Neural cell (in vitro differentiated cells): ENCODE data around the gene TRPM6. TPM values are rescaled to one million over a fixed set of nuclear protein-coding genes. Genes with fewer than 3 reads are reported as not detected.
"Not testable (repeated sequence)": the region's sequence is repeated elsewhere in the genome, so short reads cannot be mapped to it uniquely, and the experiment has no call there.

Experiments used
- H2AFZ ChIP-seq: fragments of 200-600, 300-800 bp; sonication (generic), shearing (Covaris generic); 2 replicates; pipeline ENCODE4 v1.6.0; 2014; ENCODE audit warnings: low read depth, mild to moderate bottlenecking, antibody characterized with exemption, low read length, moderate library complexity
- H3F3A ChIP-seq: fragments of 200-600 bp; shearing (Covaris generic); 2 replicates; pipeline ENCODE4 v1.6.1; 2016; ENCODE audit warnings: mild to moderate bottlenecking, moderate library complexity, mixed read lengths, antibody characterized with exemption, low read length; ENCODE audit not compliant: insufficient read depth, poor library complexity, severe bottlenecking
- H3K27ac ChIP-seq: fragments of 200-600, 300-800 bp; sonication (generic), shearing (Covaris generic); 2 replicates; pipeline ENCODE4 v1.5.1; 2014; ENCODE audit warnings: mild to moderate bottlenecking, low read length, moderate library complexity
- H3K27me3 ChIP-seq: fragments of 300-800, 200-600 bp; sonication (generic), shearing (Covaris generic); 2 replicates; pipeline ENCODE4 v1.6.0; 2014; ENCODE audit warnings: mild to moderate bottlenecking, low read depth, low read length, moderate library complexity; ENCODE audit not compliant: insufficient read depth
- H3K36me3 ChIP-seq: fragments of 300-800, 200-600 bp; sonication (generic), shearing (Covaris generic); 2 replicates; pipeline ENCODE4 v1.5.1; 2014; ENCODE audit warnings: mild to moderate bottlenecking, antibody characterized with exemption, low read length, moderate library complexity; ENCODE audit not compliant: insufficient read depth
- H3K4me2 ChIP-seq: fragments of 300-800, 200-600 bp; sonication (generic), shearing (Covaris generic); 2 replicates; pipeline ENCODE4 v1.6.0; 2014; ENCODE audit warnings: mild to moderate bottlenecking, low read length
- H3K4me3 ChIP-seq: fragments of 300-800, 200-600 bp; sonication (generic), shearing (Covaris generic); 2 replicates; pipeline ENCODE4 v1.5.1; 2014; ENCODE audit warnings: mild to moderate bottlenecking, low read length, moderate library complexity
- H3K79me2 ChIP-seq: fragments of 200-600 bp; shearing (Covaris generic); replicated peaks from 2 replicates; pipeline ENCODE4 v1.6.0; 2014; ENCODE audit warnings: mild to moderate bottlenecking, low read length, moderate library complexity; ENCODE audit not compliant: insufficient read depth
- H3K9ac ChIP-seq: fragments of 300-800, 200-600 bp; sonication (generic), shearing (Covaris generic); 2 replicates; pipeline ENCODE4 v1.6.1; 2016; ENCODE audit warnings: mild to moderate bottlenecking, low read length, mixed read lengths
- H3K9me2 ChIP-seq: fragments of 200-600 bp; shearing (Covaris generic); 2 replicates; pipeline ENCODE4 v1.6.1; 2016; ENCODE audit warnings: mild to moderate bottlenecking, low read length, mixed read lengths; ENCODE audit not compliant: insufficient read depth
- H3K9me3 ChIP-seq: fragments of 200-600, 300-800 bp; sonication (generic), shearing (Covaris generic); 2 replicates; pipeline ENCODE4 v1.6.1; 2016; ENCODE audit warnings: mild to moderate bottlenecking, mixed run types, low read length, moderate library complexity, mixed read lengths
- H4K20me1 ChIP-seq: fragments of 200-600 bp; shearing (Covaris generic); 2 replicates; pipeline ENCODE4 v1.6.1; 2016; ENCODE audit warnings: mild to moderate bottlenecking, mixed run types; ENCODE audit not compliant: insufficient read depth
- EP300 ChIP-seq: fragments of 450-650 bp; conservative IDR thresholded peaks from 2 replicates; pipeline ENCODE4 v1.6.1; 2014; ENCODE audit warnings: antibody characterized with exemption, mild to moderate bottlenecking, moderate library complexity; ENCODE audit not compliant: poor library complexity, severe bottlenecking
- EZH2 ChIP-seq: fragments of 200-600, 300-800 bp; shearing (Covaris generic), sonication (generic); IDR thresholded peaks from 2 replicates; pipeline ENCODE4 v1.6.1; 2014; ENCODE audit warnings: antibody characterized with exemption, low read length, borderline replicate concordance, mild to moderate bottlenecking; ENCODE audit not compliant: insufficient read depth, poor library complexity, severe bottlenecking
- MXI1 ChIP-seq: fragments of 450-650 bp; conservative IDR thresholded peaks from 2 replicates; pipeline ENCODE4 v1.6.1; 2014; ENCODE audit warnings: antibody characterized with exemption, mild to moderate bottlenecking; ENCODE audit not compliant: poor library complexity, severe bottlenecking
- POLR2AphosphoS5 ChIP-seq: IDR thresholded peaks from 2 replicates; pipeline ENCODE4 v1.6.1; 2012
- RAD21 ChIP-seq: fragments of 450-650 bp; conservative IDR thresholded peaks from 2 replicates; pipeline ENCODE4 v1.6.1; 2014; ENCODE audit warnings: antibody characterized with exemption, mild to moderate bottlenecking, moderate library complexity
- SMC3 ChIP-seq: fragments of 450-650 bp; conservative IDR thresholded peaks from 2 replicates; pipeline ENCODE4 v1.6.1; 2014; ENCODE audit warnings: antibody characterized with exemption, mild to moderate bottlenecking, moderate library complexity; ENCODE audit not compliant: poor library complexity
- TAF1 ChIP-seq: IDR thresholded peaks from 2 replicates; pipeline ENCODE4 v1.6.1; 2012; ENCODE audit warnings: low read depth
- polyA plus RNA-seq: library from polyadenylated mRNA; depleted of rRNA; stranded (reverse); fragments of >200 nt; gene quantifications from 2 replicates; pipeline ENCODE4 v1.2.3, GENCODE V29; 2014
- TF ChIP-seq, protein P1 (sequence below): IDR thresholded peaks from 2 replicates; pipeline ENCODE4 v1.6.1; 2012; ENCODE audit warnings: borderline replicate concordance
- TF ChIP-seq, protein P2 (sequence below): fragments of 450-650 bp; IDR thresholded peaks from 2 replicates; pipeline ENCODE4 v1.5.1; 2014; ENCODE audit warnings: antibody characterized with exemption, mild to moderate bottlenecking, moderate library complexity; ENCODE audit not compliant: poor library complexity, severe bottlenecking

TRPM6 gene
- polyA plus RNA-seq, 1 donor from 2014 or later = not detected

DNA sequence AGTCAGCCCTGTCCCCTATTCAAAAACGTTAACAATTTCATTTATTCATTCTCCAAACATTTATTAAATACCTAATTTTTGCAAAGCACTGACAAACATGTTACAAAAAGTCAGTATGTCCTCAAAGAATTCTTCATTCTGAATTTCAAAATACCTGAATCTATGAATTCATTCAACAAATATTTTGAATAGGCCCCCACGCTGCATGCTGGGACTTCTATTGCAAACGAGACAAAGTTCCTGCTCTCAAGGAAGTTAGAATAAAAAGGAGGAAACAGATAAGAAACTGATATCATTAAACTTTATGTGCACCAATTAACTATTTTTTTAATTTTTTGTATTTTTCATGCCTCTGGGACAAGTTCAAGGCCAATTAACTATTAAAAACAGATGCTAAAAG lies 26.6 kb downstream of the TRPM6 start:
- Histone ChIP-seq H3K4me2 (no peak overlapping the region), H2AFZ (no peak overlapping the region), H3K27ac (no peak overlapping the region), H3K79me2 (no peaks in the 10 kb centered on the region), H3K4me3 (no peak overlapping the region), H3K36me3 (no peaks in the 10 kb centered on the region), H3K9me2 (no peaks in the 10 kb centered on the region), H3F3A (no peaks in the 10 kb centered on the region), H4K20me1 (no peaks in the 10 kb centered on the region), H3K27me3 (no peaks in the 10 kb centered on the region), H3K9me3 (no peaks in the 10 kb centered on the region), H3K9ac (no peak overlapping the region)
- TF ChIP-seq, protein P1, sequence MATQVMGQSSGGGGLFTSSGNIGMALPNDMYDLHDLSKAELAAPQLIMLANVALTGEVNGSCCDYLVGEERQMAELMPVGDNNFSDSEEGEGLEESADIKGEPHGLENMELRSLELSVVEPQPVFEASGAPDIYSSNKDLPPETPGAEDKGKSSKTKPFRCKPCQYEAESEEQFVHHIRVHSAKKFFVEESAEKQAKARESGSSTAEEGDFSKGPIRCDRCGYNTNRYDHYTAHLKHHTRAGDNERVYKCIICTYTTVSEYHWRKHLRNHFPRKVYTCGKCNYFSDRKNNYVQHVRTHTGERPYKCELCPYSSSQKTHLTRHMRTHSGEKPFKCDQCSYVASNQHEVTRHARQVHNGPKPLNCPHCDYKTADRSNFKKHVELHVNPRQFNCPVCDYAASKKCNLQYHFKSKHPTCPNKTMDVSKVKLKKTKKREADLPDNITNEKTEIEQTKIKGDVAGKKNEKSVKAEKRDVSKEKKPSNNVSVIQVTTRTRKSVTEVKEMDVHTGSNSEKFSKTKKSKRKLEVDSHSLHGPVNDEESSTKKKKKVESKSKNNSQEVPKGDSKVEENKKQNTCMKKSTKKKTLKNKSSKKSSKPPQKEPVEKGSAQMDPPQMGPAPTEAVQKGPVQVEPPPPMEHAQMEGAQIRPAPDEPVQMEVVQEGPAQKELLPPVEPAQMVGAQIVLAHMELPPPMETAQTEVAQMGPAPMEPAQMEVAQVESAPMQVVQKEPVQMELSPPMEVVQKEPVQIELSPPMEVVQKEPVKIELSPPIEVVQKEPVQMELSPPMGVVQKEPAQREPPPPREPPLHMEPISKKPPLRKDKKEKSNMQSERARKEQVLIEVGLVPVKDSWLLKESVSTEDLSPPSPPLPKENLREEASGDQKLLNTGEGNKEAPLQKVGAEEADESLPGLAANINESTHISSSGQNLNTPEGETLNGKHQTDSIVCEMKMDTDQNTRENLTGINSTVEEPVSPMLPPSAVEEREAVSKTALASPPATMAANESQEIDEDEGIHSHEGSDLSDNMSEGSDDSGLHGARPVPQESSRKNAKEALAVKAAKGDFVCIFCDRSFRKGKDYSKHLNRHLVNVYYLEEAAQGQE = no peak
- TF ChIP-seq EZH2 (no peak), MXI1 (no peak), TAF1 (no peak), RAD21 (no peak), EP300 (no peak), SMC3 (no peak), POLR2AphosphoS5 (no peak)
- TF ChIP-seq, protein P2, sequence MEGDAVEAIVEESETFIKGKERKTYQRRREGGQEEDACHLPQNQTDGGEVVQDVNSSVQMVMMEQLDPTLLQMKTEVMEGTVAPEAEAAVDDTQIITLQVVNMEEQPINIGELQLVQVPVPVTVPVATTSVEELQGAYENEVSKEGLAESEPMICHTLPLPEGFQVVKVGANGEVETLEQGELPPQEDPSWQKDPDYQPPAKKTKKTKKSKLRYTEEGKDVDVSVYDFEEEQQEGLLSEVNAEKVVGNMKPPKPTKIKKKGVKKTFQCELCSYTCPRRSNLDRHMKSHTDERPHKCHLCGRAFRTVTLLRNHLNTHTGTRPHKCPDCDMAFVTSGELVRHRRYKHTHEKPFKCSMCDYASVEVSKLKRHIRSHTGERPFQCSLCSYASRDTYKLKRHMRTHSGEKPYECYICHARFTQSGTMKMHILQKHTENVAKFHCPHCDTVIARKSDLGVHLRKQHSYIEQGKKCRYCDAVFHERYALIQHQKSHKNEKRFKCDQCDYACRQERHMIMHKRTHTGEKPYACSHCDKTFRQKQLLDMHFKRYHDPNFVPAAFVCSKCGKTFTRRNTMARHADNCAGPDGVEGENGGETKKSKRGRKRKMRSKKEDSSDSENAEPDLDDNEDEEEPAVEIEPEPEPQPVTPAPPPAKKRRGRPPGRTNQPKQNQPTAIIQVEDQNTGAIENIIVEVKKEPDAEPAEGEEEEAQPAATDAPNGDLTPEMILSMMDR = no peak

DNA sequence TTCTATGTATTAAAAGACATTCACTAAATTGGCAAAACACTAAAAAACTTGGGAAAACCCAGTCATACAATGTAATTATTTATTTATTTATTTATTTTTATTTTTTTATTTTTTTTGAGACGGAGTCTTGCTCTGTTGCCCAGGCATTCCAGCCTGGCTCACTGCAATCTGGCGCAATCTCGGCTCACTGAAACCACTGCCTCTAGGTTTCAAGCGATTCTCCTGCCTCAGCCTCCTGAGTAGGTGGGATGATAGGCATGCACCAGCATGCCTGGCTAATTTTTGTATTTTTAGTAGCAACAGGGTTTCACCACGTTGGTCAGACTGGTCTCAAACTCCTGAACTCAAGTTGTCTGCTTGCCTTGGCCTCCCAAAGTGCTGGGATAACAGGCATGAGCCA lies 27.5 kb downstream of the TRPM6 start:
- not testable (repeated sequence) for H4K20me1 ChIP-seq, H3K27ac ChIP-seq, H2AFZ ChIP-seq, H3K4me3 ChIP-seq, H3K79me2 ChIP-seq, H3K9ac ChIP-seq, H3K9me3 ChIP-seq, H3F3A ChIP-seq, H3K4me2 ChIP-seq, H3K9me2 ChIP-seq, H3K36me3 ChIP-seq, H3K27me3 ChIP-seq

DNA sequence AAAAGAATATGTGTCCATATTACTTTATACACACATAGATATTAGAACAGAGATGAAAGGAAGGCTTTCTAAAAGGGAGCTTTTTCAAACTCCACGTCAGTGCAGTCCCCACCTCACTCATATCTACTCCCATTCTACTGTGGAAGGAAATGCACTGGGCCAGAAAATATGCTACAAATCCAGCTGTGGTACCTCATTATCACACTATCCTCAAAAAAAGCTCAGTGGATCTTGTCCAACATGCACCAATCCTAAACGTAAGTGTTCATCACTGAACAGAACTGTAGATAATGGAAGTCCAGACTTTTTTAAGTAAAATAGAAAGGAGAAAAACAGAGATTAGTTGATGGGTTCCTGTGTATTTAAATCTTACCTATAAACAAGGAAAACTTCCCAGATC lies 27.9 kb downstream of the TRPM6 start:
- H3K9ac ChIP-seq = no peak overlapping the region
- H3F3A ChIP-seq = no peaks in the 10 kb centered on the region
- H3K27ac ChIP-seq = no peak overlapping the region
- no peak overlapping the region for H2AFZ ChIP-seq
- H3K9me3 ChIP-seq = no peaks in the 10 kb centered on the region
- H3K27me3 ChIP-seq = no peaks in the 10 kb centered on the region
- H3K79me2 ChIP-seq = no peaks in the 10 kb centered on the region
- H3K4me2 ChIP-seq = no peak overlapping the region
- no peaks in the 10 kb centered on the region for H3K36me3 ChIP-seq
- H3K9me2 ChIP-seq = no peaks in the 10 kb centered on the region
- no peaks in the 10 kb centered on the region for H4K20me1 ChIP-seq
- TF ChIP-seq EZH2 = no peak
- TF ChIP-seq POLR2AphosphoS5 = no peak
- TF ChIP-seq, protein P2 = no peak
- TF ChIP-seq, protein P1 = no peak
- no peak for TF ChIP-seq RAD21
- no peak for TF ChIP-seq MXI1
- TF ChIP-seq TAF1 = no peak
- no peak for TF ChIP-seq SMC3
- no peak for TF ChIP-seq EP300
- no peak overlapping the region for H3K4me3 ChIP-seq
